Thoracic aorta (tissue), 2 donors: ENCODE measurements around the gene ACY1. TPM values are rescaled to one million over a fixed set of nuclear protein-coding genes. Genes with fewer than 3 reads are reported as not detected.
A peak's percentile ranks its signal among the peaks of the same experiment; 100 is the strongest.
"Not testable (repeated sequence)": the region's sequence is repeated elsewhere in the genome, so short reads cannot be mapped to it uniquely, and the experiment has no call there.

Experiments
- ATAC-seq: fragments of 150-250 bp; one replicate; pipeline ENCODE4 v1.8.0; 2017; ENCODE audit warnings: low read depth; ENCODE audit not compliant: insufficient number of reproducible peaks, low FRiP score
- DNase-seq: peaks from one replicate; pipeline ENCODE4 v3.0.0-alpha.2; 2020; ENCODE audit warnings: low spot score
- H3K27ac ChIP-seq, 2 donors: fragments of 200-600 bp; sonication (generic); 1 replicate in 1 of 2; 2 replicates in 1 of 2; pipeline ENCODE4 v1.5.1; 2016; ENCODE audit warnings: mild to moderate bottlenecking in 2 of 2, moderate library complexity in 2 of 2
- H3K27me3 ChIP-seq: fragments of 200-600 bp; sonication (generic); replicated peaks from 2 replicates; pipeline ENCODE4 v1.6.0; 2016; ENCODE audit warnings: mild to moderate bottlenecking; ENCODE audit not compliant: insufficient read depth
- H3K36me3 ChIP-seq: fragments of 200-600 bp; sonication (generic); one replicate; pipeline ENCODE4 v1.5.1; 2016
- H3K4me1 ChIP-seq, 2 donors: fragments of 200-600 bp; sonication (generic); 1 replicate in 1 of 2; 2 replicates in 1 of 2; pipeline versions ENCODE4 v1.5.1 to v1.6.0; 2016; ENCODE audit warnings: low read depth in 2 of 2, mild to moderate bottlenecking in 1 of 2; ENCODE audit not compliant: control insufficient read depth in 1 of 2
- H3K4me3 ChIP-seq: fragments of 200-600 bp; sonication (generic); 2 replicates; pipeline ENCODE4 v1.5.1; 2016; ENCODE audit warnings: mild to moderate bottlenecking
- H3K9me3 ChIP-seq: fragments of 200-600 bp; sonication (generic); 2 replicates; pipeline ENCODE4 v1.5.1; 2016
- CTCF ChIP-seq: fragments of 200-600 bp; sonication (generic); IDR thresholded peaks from one replicate; pipeline ENCODE4 v1.5.1; 2019; ENCODE audit warnings: antibody characterized with exemption
- total RNA-seq, 2 donors: library from RNA; depleted of rRNA; stranded (reverse); fragments of >200 nt; gene quantifications; one replicate each; pipeline versions ENCODE4 v1.1.0 to v1.2.3, GENCODE V29; 2016

ACY1 gene
- total RNA-seq, 2 donors from 2014 or later: 6.1 to 12.3 TPM

GRCh38 chr3:51988286-51989146 lies 5.2 kb downstream of the ACY1 start:
- no peak for TF ChIP-seq CTCF
- H3K36me3 ChIP-seq: peaks cover 12% of the 10 kb centered on the region
- H3K27ac ChIP-seq: no peak overlapping the region
- H3K9me3 ChIP-seq: no peaks in the 10 kb centered on the region
- DNase-seq (no peak), ATAC-seq (no peak)
- peaks cover 11 to 25% of the 10 kb centered on the region in 2 donors for H3K4me1 ChIP-seq
- no peaks in the 10 kb centered on the region for H3K27me3 ChIP-seq
- H3K4me3 ChIP-seq: no peak overlapping the region

- not testable (repeated sequence) for DNase-seq, H3K4me3 ChIP-seq, ATAC-seq, H3K27me3 ChIP-seq, H3K9me3 ChIP-seq
- H3K27ac ChIP-seq: peak overlapping the region; percentile 68 to 80
- H3K36me3 ChIP-seq: peaks cover 25% of the 10 kb centered on the region
- peaks cover 16 to 33% of the 10 kb centered on the region in 2 donors for H3K4me1 ChIP-seq
These were observed 7.2 kb downstream of the ACY1 start for GRCh38 chr3:51990501-51990971.

GRCh38 chr3:51992017-51992682 lies 8.8 kb downstream of the ACY1 start:
- H3K4me3 ChIP-seq: no peak overlapping the region
- H3K4me1 ChIP-seq: peaks cover 16 to 33% of the 10 kb centered on the region in 2 donors
- H3K27me3 ChIP-seq: no peaks in the 10 kb centered on the region
- no peak overlapping the region for H3K27ac ChIP-seq
- ATAC-seq (no peak), DNase-seq (no peak)
- H3K36me3 ChIP-seq: peaks cover 25% of the 10 kb centered on the region
- no peaks in the 10 kb centered on the region for H3K9me3 ChIP-seq
- no peak for TF ChIP-seq CTCF

- H3K36me3 ChIP-seq: peaks cover 23% of the 10 kb centered on the region
- H3K4me3 ChIP-seq, H3K9me3 ChIP-seq, H3K27ac ChIP-seq, H3K27me3 ChIP-seq, DNase-seq, ATAC-seq: not testable (repeated sequence)
- peaks cover 16 to 33% of the 10 kb centered on the region in 2 donors for H3K4me1 ChIP-seq
These were observed 10.3 kb downstream of the ACY1 start for GRCh38 chr3:51993657-51994056.

GRCh38 chr3:51994530-51994929 lies 11.2 kb downstream of the ACY1 start:
- Histone ChIP-seq H3K27ac (no peak overlapping the region), H3K4me3 (peak overlapping the region; percentile 86), H3K36me3 (peaks cover 23% of the 10 kb centered on the region), H3K27me3 (no peaks in the 10 kb centered on the region), H3K9me3 (no peaks in the 10 kb centered on the region), H3K4me1 (peaks cover 12 to 27% of the 10 kb centered on the region in 2 donors)
- DNase-seq (no peak), ATAC-seq (no peak)
- TF ChIP-seq CTCF: no peak
